Stimulated activated naive B cell treated with anti-CD40 and anti-IgM and Interleukin-4, amounts not matched to agents 10 μg/mL and 1 μg/mL and 100 μg/mL, for 72 hours (primary cell): Measurements from ENCODE around the gene TBC1D14.

Source experiments
- ATAC-seq, 2 donors: fragments of 150-1000 bp; cut with Tn5 transposase; replicated peaks; 2 replicates each; pipeline ENCODE4 v1.10.0; 2021; ENCODE audit warnings: moderate library complexity in 1 of 2
- DNase-seq: peaks from one replicate; pipeline ENCODE4 v3.0.0; 2021
- H3K27ac Mint-ChIP-seq: one replicate; pipeline ENCODE4 v1.8.0; 2022; ENCODE audit warnings: mild to moderate bottlenecking, mixed read lengths
- H3K27me3 Mint-ChIP-seq, 2 donors: one replicate each; pipeline ENCODE4 v1.8.0; 2022; ENCODE audit warnings: mixed read lengths in 2 of 2
- H3K36me3 Mint-ChIP-seq, 2 donors: one replicate each; pipeline ENCODE4 v1.8.0; 2022; ENCODE audit warnings: mixed read lengths in 2 of 2, mild to moderate bottlenecking in 1 of 2
- H3K4me1 Mint-ChIP-seq, 2 donors: one replicate each; pipeline ENCODE4 v1.8.0; 2022; ENCODE audit warnings: mixed read lengths in 2 of 2, mild to moderate bottlenecking in 1 of 2
- H3K4me3 Mint-ChIP-seq, 2 donors: one replicate each; pipeline ENCODE4 v1.8.0; 2022; ENCODE audit warnings: mild to moderate bottlenecking in 2 of 2, mixed read lengths in 2 of 2, moderate library complexity in 1 of 2
- H3K9me3 Mint-ChIP-seq, 2 donors: one replicate each; pipeline ENCODE4 v1.8.0; 2022; ENCODE audit warnings: mixed read lengths in 2 of 2, mild to moderate bottlenecking in 1 of 2

Gene TBC1D14

GRCh38 chr4:7055111-7055989 lies 145.7 kb downstream of the TBC1D14 start:
- H3K4me1 Mint-ChIP-seq, result peaks cover 15 to 21% of the 10 kb centered on the region in 2 donors
- no peak for DNase-seq
- no peak overlapping the region for H3K27ac Mint-ChIP-seq
- H3K27me3 Mint-ChIP-seq, result no peaks in the 10 kb centered on the region
- H3K9me3 Mint-ChIP-seq, result no peaks in the 10 kb centered on the region
- no peak for ATAC-seq
- no peak overlapping the region for H3K4me3 Mint-ChIP-seq
- H3K36me3 Mint-ChIP-seq, result peaks cover 22 to 29% of the 10 kb centered on the region in 2 donors

DNA sequence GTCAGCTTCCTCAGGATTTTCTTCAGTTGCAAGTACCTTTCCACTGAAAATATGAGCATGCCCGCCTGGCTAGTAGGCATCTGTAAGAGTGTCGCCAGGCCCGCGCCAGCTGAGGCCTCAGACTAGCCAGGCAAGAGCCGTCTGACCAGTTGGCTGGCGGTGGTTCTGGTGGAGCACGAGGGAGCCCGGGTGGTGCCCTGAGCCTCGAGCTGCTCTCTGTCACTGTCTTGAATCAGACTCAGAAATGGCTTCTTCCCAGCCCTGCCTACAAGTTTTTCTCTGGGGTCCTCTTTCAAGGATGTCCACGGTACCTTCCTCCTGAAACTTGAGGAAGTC lies 146.3 kb downstream of the TBC1D14 start:
- Mint-ChIP-seq H3K27me3 (no peaks in the 10 kb centered on the region), H3K9me3 (no peaks in the 10 kb centered on the region), H3K36me3 (peaks cover 22 to 33% of the 10 kb centered on the region in 2 donors), H3K4me3 (no peak overlapping the region), H3K27ac (peak overlapping the region; percentile 25), H3K4me1 (peaks cover 15 to 21% of the 10 kb centered on the region in 2 donors)
- DNase-seq (no peak), ATAC-seq (no peak)

DNA sequence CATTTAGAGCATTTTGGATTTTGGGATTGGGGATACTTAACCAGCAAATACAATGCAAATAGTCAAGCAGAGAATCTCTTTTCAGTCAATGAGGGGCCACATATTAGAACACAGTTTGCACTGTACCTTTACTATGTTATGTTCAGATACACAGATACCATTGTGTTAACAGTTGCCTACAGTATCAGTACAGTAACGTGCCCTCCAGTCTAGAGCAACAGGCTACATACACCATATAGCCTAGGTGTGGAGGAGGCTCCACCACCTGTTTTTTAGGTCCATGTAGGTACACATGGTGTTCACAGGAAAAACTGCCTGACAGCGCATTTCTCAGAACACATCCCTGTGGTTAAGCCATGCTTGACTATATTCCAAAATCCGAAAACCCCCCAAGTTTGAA lies 149.2 kb downstream of the TBC1D14 start:
- DNase-seq, result no peak
- Mint-ChIP-seq H3K9me3 (no peaks in the 10 kb centered on the region), H3K27ac (no peak overlapping the region), H3K4me1 (peaks cover 8% of the 10 kb centered on the region in 2 donors), H3K4me3 (no peak overlapping the region), H3K36me3 (peaks cover 24 to 57% of the 10 kb centered on the region in 2 donors), H3K27me3 (no peaks in the 10 kb centered on the region)
- no peak for ATAC-seq

DNA sequence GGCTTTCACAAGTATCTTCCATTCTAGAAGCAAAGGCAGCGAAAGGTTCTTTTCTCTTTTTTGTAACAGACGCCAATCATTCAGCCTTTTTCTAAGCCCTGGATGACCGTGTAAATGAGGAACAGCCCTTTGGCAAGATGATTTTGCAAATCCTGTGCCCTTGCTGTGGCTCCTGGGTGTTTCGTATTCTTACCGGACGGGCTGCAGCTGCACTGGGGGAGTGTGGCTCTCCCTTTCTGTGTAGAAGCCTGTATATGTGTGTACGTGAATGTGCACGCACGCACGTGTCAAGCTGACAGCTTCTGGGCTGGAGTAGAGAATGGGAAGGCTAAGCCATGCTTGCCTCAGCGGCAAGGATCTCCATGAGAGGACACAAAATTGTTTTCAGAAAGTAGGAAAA lies 150.0 kb downstream of the TBC1D14 start:
- Mint-ChIP-seq H3K4me1 (peaks cover 6 to 8% of the 10 kb centered on the region in 2 donors), H3K4me3 (no peak overlapping the region), H3K27ac (no peak overlapping the region), H3K36me3 (peaks cover 17 to 52% of the 10 kb centered on the region in 2 donors), H3K9me3 (no peaks in the 10 kb centered on the region), H3K27me3 (no peaks in the 10 kb centered on the region)
- DNase-seq, result no peak
- ATAC-seq, result no peak

DNA sequence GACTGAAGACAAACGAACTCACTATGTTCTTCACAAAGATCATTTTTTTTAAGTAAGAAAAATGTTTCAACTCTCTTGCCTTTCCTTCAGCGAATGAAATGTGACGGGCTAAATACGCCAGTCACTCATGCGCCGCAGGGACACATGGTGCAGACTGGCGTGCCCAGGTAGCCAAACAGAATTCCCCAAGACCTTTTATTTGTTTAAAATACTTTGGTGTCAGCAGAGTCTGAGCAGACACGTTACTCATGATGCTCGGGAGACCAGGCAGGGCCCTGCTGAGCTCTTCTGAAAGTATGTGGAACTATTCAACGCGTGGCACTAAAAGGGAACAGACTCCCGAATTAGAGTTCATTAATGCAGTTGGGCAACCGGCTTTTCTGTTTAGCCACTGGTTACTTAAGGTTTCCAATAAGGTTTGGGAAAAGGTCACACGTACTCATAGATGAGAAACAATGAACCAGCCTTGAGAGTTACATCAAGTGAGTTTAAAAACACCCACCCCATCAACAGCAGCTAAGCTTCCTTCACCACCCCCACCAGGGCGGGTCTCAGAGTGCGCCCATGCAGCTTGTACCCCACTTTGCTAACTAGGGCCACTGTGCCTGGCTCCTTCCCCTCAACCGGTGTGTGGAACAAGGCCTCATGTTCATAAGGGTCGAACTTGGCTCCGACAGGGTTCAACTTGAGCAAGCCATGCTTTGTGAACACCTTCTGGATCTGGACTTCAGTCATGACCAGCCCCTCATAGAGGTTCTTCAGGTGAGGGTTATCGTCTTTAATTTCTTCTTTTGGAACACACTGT lies 150.9 kb downstream of the TBC1D14 start:
- H3K4me1 Mint-ChIP-seq, result peaks cover 11 to 14% of the 10 kb centered on the region in 2 donors
- DNase-seq (no peak), ATAC-seq (no peak)
- no peaks in the 10 kb centered on the region for H3K9me3 Mint-ChIP-seq
- peak overlapping the region; percentile 80 for H3K27ac Mint-ChIP-seq
- no peaks in the 10 kb centered on the region for H3K27me3 Mint-ChIP-seq
- no peak overlapping the region for H3K4me3 Mint-ChIP-seq
- peaks cover 19 to 55% of the 10 kb centered on the region in 2 donors for H3K36me3 Mint-ChIP-seq

GRCh38 chr4:7061815-7062214 lies 152.2 kb downstream of the TBC1D14 start:
- no peak overlapping the region for H3K27ac Mint-ChIP-seq
- H3K4me3 Mint-ChIP-seq, result no peak overlapping the region
- no peaks in the 10 kb centered on the region for H3K27me3 Mint-ChIP-seq
- H3K9me3 Mint-ChIP-seq, result no peaks in the 10 kb centered on the region
- H3K4me1 Mint-ChIP-seq, result peaks cover 14 to 24% of the 10 kb centered on the region in 2 donors
- no peak for DNase-seq
- no peak for ATAC-seq
- H3K36me3 Mint-ChIP-seq, result peaks cover 15 to 49% of the 10 kb centered on the region in 2 donors

- H3K27ac Mint-ChIP-seq, result no peak overlapping the region
- H3K4me1 Mint-ChIP-seq, result peaks cover 19 to 31% of the 10 kb centered on the region in 2 donors
- peaks cover 20 to 54% of the 10 kb centered on the region in 2 donors for H3K36me3 Mint-ChIP-seq
- DNase-seq (no peak), ATAC-seq (no peak)
- H3K27me3 Mint-ChIP-seq, result no peaks in the 10 kb centered on the region
- H3K9me3 Mint-ChIP-seq, result no peaks in the 10 kb centered on the region
- H3K4me3 Mint-ChIP-seq, result no peak overlapping the region
Measured at GRCh38 chr4:7062816-7063215, 153.2 kb downstream of the TBC1D14 start.

DNA sequence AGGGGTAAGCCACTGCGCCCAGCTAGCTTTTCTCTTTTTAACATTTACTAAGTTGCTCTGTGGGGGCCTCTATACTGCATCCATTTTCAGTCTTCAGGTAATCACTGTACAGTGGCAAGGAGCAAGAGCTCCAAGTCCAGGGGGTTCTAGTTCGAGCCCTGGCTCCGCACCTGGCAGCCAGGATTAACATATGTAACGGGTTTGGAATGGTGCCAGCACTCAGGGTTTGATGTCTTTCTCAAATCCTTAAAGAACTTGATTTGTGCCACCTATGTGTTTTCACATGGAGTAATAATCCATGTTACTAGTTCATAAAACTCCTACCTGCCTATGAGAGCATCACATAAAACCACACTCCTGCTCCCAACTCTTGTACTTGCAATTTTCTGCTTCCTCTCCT lies 153.7 kb downstream of the TBC1D14 start:
- no peaks in the 10 kb centered on the region for H3K27me3 Mint-ChIP-seq
- H3K9me3 Mint-ChIP-seq, result no peaks in the 10 kb centered on the region
- no peak overlapping the region for H3K27ac Mint-ChIP-seq
- H3K4me1 Mint-ChIP-seq, result peaks cover 17 to 33% of the 10 kb centered on the region in 2 donors
- H3K36me3 Mint-ChIP-seq, result peaks cover 19 to 50% of the 10 kb centered on the region in 2 donors
- H3K4me3 Mint-ChIP-seq, result no peak overlapping the region
- ATAC-seq (no peak), DNase-seq (no peak)

GRCh38 chr4:7066006-7066405 lies 156.4 kb downstream of the TBC1D14 start:
- peak overlapping the region; percentile 53 for H3K27ac Mint-ChIP-seq
- peaks cover 3 to 4% of the 10 kb centered on the region in 2 donors for H3K27me3 Mint-ChIP-seq
- ATAC-seq (no peak), DNase-seq (no peak)
- H3K36me3 Mint-ChIP-seq, result peaks cover 18 to 42% of the 10 kb centered on the region in 2 donors
- H3K4me3 Mint-ChIP-seq, result peak overlapping the region; percentile 25 to 41
- no peaks in the 10 kb centered on the region for H3K9me3 Mint-ChIP-seq
- H3K4me1 Mint-ChIP-seq, result peaks cover 24 to 48% of the 10 kb centered on the region in 2 donors

DNA sequence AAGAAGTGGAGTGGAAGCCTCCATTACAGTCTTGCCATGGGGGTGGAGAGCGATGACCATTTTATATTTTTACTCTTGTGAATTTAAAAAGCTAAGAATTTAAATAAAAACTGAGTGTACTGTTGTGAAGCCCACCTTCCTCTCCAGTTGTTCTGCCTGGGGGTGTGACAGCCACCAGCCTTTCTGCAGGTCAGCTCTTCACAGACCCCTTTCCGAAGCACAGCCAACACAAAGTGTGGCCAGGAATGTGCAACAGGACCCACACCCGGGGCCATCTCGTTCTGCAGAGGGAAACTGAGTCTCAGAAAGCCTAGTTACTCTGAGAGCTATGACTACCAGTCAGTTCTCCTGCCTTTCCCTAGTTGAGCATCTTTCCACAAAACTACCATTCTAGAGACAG lies 156.9 kb downstream of the TBC1D14 start:
- Mint-ChIP-seq H3K27me3 (peaks cover 8 to 9% of the 10 kb centered on the region in 2 donors), H3K4me1 (peaks cover 24 to 50% of the 10 kb centered on the region in 2 donors), H3K36me3 (peaks cover 15 to 37% of the 10 kb centered on the region in 2 donors), H3K4me3 (peak overlapping the region; percentile 93 to 96), H3K27ac (no peak overlapping the region), H3K9me3 (no peaks in the 10 kb centered on the region)
- ATAC-seq (no peak), DNase-seq (no peak)

DNA sequence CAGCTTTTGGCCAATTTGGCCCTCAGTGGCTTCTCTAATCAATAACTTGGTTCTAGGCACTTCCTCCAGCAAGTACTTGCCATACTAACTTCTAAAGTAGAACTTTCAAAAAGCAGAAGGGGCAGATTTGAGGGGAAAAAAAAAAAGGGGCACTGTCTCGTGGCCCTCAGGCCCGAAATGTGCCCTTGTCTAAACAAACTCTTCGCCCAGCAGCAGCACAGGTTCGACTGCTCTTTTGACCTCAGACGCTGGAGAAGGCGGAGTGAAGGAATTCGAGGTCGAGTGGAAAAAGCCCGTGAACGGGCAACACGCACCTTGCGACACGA lies 157.5 kb downstream of the TBC1D14 start:
- peaks cover 24 to 50% of the 10 kb centered on the region in 2 donors for H3K4me1 Mint-ChIP-seq
- DNase-seq (no peak), ATAC-seq (no peak)
- peaks cover 13 to 31% of the 10 kb centered on the region in 2 donors for H3K36me3 Mint-ChIP-seq
- H3K27ac Mint-ChIP-seq, result peak overlapping the region; percentile 95
- H3K4me3 Mint-ChIP-seq, result peak overlapping the region; percentile 93 to 96
- H3K27me3 Mint-ChIP-seq, result peaks cover 10% of the 10 kb centered on the region in 2 donors
- no peaks in the 10 kb centered on the region for H3K9me3 Mint-ChIP-seq

GRCh38 chr4:7067452-7068278 lies 158.0 kb downstream of the TBC1D14 start, which contains the start of gene GRPEL1:
Gene GRPEL1, minus strand, starts transcription at chr4:7068064. Its CDS starts 32 bp downstream, at chr4:7068032.
- Mint-ChIP-seq H3K9me3 (no peaks in the 10 kb centered on the region), H3K4me1 (peaks cover 24 to 50% of the 10 kb centered on the region in 2 donors), H3K27ac (peak within 1 kb of the TSS; percentile 97), H3K36me3 (peaks cover 11 to 28% of the 10 kb centered on the region in 2 donors), H3K27me3 (peaks cover 10% of the 10 kb centered on the region in 2 donors), H3K4me3 (peak within 1 kb of the TSS; percentile 93 to 96)
- DNase-seq, result peak; percentile 99
- peak; percentile 92 for ATAC-seq

DNA sequence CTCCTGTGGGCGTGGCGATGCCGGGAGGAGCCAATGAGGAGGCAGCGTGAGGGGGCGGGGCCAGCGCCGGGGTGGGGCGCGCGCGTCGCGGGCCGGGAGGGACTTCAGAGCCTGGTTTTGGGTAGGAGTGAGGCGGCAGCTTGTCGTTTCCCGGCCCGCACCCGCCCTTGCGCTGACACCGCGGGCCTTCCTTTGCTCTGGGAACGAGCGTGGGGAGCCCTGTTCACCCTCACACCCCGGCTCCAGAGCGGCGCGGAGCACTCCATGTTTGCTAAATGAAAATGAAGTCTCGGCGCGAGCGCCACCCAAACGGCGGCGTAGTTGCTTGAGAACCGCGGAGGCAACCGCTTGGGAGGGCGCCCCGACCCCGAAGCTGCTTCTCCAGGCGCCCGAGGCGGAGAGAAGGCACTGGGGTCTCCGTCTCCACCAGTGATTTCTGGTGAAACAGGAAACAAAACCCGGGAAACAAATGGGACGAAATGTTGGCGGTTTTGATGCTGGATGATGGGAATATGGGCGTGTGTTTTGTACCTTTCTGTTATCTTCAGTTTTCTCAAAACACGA lies 158.7 kb downstream of the TBC1D14 start:
- H3K36me3 Mint-ChIP-seq, result peaks cover 10 to 21% of the 10 kb centered on the region in 2 donors
- no peaks in the 10 kb centered on the region for H3K9me3 Mint-ChIP-seq
- H3K4me3 Mint-ChIP-seq, result peak overlapping the region; percentile 93 to 96
- H3K27ac Mint-ChIP-seq, result peak overlapping the region; percentile 97
- no peak for DNase-seq
- peaks cover 24 to 50% of the 10 kb centered on the region in 2 donors for H3K4me1 Mint-ChIP-seq
- H3K27me3 Mint-ChIP-seq, result peaks cover 10% of the 10 kb centered on the region in 2 donors
- ATAC-seq, result no peak
